Choroid plexus epithelial cell (primary cell): ENCODE measurements around the gene C2CD4C.
"Not testable (repeated sequence)": the region's sequence is repeated elsewhere in the genome, so short reads cannot be mapped to it uniquely, and the experiment has no call there.

Experiments used
- DNase-seq: peaks from one replicate; pipeline ENCODE4 v3.0.0-alpha.2; 2010; ENCODE audit warnings: low read depth
- H3K4me3 ChIP-seq: 2 replicates; pipeline ENCODE4 v1.5.1; 2011; ENCODE audit warnings: low read depth, mild to moderate bottlenecking, control low read depth, low read length, moderate library complexity
- TF ChIP-seq, protein P1 (sequence below): conservative IDR thresholded peaks from 2 replicates; pipeline ENCODE4 v1.5.1; 2011; ENCODE audit warnings: low read depth, mild to moderate bottlenecking, control low read depth, inconsistent platforms, low read length, moderate library complexity

Gene C2CD4C

DNA sequence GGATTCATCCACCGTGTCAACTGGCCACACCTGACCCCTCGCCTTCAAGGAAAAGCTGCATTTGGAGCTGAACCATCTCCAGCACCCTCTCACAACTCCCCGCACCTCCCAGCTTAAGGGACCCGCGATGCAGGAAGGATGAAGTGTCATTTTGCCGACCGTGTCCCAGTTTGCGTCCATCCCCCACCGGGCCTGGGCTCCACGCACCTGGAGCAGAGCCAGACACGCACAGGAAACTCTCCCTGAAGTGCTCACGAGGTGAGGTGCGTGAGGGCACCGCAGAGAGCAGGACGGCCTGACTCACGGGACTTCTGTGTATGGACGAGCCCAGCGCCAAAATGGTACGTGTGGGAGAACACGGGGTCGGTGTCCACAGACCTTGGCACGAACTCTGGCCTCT, 44.7 kb upstream of the C2CD4C start:
- no peak overlapping the region for H3K4me3 ChIP-seq
- TF ChIP-seq, protein P1, sequence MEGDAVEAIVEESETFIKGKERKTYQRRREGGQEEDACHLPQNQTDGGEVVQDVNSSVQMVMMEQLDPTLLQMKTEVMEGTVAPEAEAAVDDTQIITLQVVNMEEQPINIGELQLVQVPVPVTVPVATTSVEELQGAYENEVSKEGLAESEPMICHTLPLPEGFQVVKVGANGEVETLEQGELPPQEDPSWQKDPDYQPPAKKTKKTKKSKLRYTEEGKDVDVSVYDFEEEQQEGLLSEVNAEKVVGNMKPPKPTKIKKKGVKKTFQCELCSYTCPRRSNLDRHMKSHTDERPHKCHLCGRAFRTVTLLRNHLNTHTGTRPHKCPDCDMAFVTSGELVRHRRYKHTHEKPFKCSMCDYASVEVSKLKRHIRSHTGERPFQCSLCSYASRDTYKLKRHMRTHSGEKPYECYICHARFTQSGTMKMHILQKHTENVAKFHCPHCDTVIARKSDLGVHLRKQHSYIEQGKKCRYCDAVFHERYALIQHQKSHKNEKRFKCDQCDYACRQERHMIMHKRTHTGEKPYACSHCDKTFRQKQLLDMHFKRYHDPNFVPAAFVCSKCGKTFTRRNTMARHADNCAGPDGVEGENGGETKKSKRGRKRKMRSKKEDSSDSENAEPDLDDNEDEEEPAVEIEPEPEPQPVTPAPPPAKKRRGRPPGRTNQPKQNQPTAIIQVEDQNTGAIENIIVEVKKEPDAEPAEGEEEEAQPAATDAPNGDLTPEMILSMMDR: no peak
- DNase-seq: no peak

DNA sequence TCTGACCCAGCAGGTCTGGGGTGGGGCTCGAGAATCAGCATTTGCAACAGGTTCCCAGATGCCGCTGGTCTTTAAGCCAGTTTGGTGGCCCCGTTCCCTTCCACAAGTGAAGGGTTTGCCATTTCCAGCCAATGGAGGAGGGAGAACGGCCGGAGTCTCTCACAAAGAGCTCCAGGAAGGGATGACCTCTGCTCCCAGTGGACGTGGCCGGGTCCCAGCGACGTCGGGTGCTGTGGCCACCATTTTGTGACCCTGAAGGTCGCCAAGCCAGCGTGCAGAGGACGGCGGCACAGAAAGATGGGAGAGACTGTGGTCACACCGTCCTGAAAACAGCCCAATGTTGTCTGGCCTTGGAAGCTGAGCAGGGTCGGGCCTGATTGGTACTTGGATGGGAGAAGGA, 43.9 kb upstream of the C2CD4C start:
- no peak overlapping the region for H3K4me3 ChIP-seq
- DNase-seq: no peak
- TF ChIP-seq, protein P1: no peak

DNA sequence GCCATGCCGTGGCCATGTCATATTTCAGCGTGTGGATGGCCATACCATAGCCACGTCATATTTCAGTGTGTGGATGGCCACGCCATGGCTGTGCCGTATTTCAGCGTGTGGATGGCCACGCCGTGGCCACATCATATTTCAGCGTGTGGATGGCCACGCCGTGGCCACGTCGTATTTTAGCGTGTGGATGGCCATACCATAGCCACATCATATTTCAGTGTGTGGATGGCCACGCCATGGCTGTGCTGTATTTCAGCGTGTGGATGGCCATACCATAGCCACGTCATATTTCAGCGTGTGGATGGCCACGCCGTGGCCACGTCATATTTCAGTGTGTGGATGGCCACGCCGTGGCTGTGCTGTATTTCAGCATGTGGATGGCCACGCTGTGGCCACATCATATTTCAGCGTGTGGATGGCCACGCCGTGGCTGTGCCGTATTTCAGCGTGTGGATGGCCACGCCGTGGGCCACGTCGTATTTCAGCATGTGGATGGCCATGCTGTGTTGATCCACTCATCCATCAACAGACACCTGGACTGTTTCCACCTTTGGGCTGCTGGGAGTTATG, 42.0 kb upstream of the C2CD4C start:
- H3K4me3 ChIP-seq, DNase-seq: not testable (repeated sequence)

DNA sequence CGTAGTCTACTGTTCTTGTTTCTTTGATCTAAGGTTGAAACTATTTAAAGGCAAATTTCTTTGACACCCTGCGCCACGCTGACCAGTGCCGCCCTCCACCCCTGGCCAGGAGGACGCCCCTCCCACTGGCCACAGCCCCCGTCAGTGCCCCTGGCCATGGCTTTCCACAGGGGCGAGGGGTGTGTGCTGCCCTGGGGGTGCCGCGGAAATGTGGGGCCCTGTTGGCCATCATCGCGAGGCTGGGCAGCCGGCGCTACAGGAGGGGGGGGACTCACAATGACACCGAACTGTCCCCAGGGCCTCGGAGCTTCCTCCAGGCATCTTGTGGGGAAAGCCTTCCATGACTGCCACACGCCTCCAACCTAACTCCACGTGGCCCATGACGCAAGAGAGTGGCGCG, 41.0 kb upstream of the C2CD4C start:
- TF ChIP-seq, protein P1: no peak
- DNase-seq: no peak
- no peak overlapping the region for H3K4me3 ChIP-seq

DNA sequence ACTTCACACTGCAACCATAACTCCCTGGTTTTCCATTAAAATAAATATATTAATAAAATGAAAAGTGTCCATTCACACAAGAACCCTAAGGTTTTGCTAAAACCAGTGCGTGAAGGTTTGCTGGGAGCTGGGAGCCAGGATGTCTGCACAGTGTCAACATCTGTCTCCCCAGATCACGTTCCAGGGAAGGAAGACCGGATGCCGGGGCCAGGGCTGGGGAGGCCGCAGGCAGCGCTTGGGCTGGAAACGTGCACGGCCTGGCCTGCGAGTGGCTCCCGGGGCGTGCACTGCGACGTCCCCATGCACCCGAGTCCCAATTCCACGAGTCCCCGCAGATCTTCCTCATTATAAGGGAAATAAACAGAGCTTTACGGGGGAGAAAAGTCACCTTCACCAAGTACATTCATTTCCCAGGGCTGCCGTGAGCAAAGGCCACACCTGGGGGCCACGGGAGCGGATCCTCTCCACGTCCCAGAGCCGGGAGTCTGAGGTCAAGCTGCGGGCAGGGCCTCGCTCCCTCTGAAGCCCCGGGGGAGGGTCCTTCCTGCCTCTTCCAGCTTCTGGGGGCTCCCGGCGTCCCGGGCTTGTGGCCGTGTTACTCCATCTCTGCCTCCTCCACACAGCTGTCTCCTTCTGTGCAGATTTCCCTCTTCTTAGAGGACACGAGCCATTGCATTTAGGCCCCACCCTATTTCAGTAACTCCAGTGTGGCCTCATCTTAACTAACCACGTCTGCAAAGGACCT, 39.0 kb upstream of the C2CD4C start:
- H3K4me3 ChIP-seq: no peak overlapping the region
- TF ChIP-seq, protein P1: no peak
- DNase-seq: peak; percentile 19

DNA sequence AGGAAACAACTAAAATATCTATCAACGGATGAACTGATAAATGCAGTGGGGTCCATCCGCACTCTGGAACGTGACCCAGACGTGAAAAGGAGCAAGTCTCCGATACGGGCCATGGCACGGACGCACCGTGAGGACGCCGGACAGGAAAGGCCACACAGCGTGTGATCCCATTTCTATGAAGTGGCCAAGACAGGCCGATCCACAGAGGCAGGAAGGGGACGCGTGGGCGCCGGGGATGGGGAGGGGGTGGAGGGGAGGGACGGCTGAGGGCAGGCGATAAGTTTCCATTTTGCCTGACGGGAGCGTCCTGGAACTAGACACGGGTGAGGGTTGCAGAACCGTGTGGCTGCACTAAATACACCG, 38.1 kb upstream of the C2CD4C start:
- DNase-seq: no peak
- TF ChIP-seq, protein P1: no peak
- H3K4me3 ChIP-seq: no peak overlapping the region

DNA sequence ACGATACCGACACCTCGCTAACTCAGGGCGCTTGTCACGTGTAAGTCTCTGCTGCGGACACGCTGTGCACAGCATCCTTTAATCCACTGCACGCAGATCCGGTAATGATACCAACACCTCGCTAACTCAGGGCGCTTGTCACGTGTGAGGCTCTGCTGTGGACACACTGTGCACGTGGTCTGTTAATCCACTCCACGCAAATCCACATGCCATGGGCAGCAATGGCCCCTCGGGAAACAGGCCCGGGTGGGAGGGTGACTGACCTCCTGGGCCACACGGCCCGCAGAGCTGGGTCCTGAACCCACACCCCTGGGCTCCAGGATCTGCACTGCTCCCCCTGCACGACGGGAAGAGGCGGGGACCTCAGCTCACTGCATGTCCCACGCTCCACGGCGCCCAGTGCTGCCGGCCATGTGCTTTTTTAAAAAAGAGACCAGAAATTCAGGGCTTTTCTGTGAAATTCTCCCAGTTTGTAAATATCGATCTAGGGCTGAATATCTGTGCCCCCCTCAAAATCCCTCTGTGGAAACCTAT, 35.8 kb upstream of the C2CD4C start:
- TF ChIP-seq, protein P1: no peak
- H3K4me3 ChIP-seq: no peak overlapping the region

More for the DNA sequence above, 35.8 kb upstream of the C2CD4C start:
- no peak for DNase-seq
